AG09309 (cell line): ENCODE results near the gene MUSK.

ENCODE experiments used
- DNase-seq: peaks from one replicate; pipeline ENCODE4 v3.0.0-alpha.2; 2010; ENCODE audit warnings: low read depth
- H3K4me3 ChIP-seq: 2 replicates; pipeline ENCODE4 v1.5.1; 2011; ENCODE audit warnings: mild to moderate bottlenecking, low read depth, low read length, moderate library complexity; ENCODE audit not compliant: control insufficient read depth
- CTCF ChIP-seq: IDR thresholded peaks from 2 replicates; pipeline ENCODE4 v1.5.1; 2011; ENCODE audit warnings: mild to moderate bottlenecking, low read depth, low read length, inconsistent platforms; ENCODE audit not compliant: insufficient read depth, control insufficient read depth; ENCODE audit errors: missing control alignments

Gene MUSK

GRCh38 chr9:110742741-110743371 is 74.3 kb downstream of the MUSK start:
- peak; percentile 81 for DNase-seq
- no peak for TF ChIP-seq CTCF
- no peak overlapping the region; the same call in 1 of the 2 replicates for H3K4me3 ChIP-seq

- no peak for TF ChIP-seq CTCF
- DNase-seq: peak; percentile 96
- H3K4me3 ChIP-seq: no peak overlapping the region
These were observed 76.3 kb downstream of the MUSK start for GRCh38 chr9:110744715-110745384.

- TF ChIP-seq CTCF: no peak
- H3K4me3 ChIP-seq: no peak overlapping the region
- no peak for DNase-seq
These were observed 77.1 kb downstream of the MUSK start for GRCh38 chr9:110745676-110746075.

GRCh38 chr9:110746211-110746930 is 77.8 kb downstream of the MUSK start:
- no peak for DNase-seq
- H3K4me3 ChIP-seq: no peak overlapping the region
- no peak for TF ChIP-seq CTCF

- no peak for TF ChIP-seq CTCF
These were observed 79.8 kb downstream of the MUSK start for GRCh38 chr9:110748251-110748893.

GRCh38 chr9:110750272-110750671 is 81.7 kb downstream of the MUSK start:
- DNase-seq: no peak
- H3K4me3 ChIP-seq: no peak overlapping the region
- TF ChIP-seq CTCF: no peak

More at GRCh38 chr9:110748251-110748893, 79.8 kb downstream of the MUSK start:
- no peak overlapping the region for H3K4me3 ChIP-seq
- DNase-seq: no peak
